ENCODE measurements around the gene LAMA3.

LAMA3 gene

DNA sequence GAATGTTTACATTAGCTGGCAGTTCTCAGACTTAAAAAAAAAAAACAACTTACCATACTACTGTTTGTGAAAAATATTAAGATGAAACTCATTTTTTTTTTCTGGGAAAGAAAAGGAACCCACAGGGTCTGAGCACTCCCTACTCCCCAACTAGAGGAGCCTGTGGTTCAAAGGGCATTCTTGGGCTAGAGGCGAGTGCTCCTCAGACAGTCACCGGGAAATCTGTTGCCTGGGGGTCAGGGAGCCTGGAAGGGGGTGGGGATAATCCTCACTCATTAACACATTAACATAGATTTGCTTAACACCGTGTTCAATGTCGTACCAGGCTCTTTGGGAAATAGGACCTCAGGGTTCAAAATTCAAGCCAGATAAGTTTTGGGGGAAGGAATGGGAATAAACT is 57.6 kb downstream of the LAMA3 start:
- no peaks in the 10 kb centered on the region for H3K4me1 Mint-ChIP-seq (ENCODE audit: low read depth)
- H3K36me3 Mint-ChIP-seq: no peaks in the 10 kb centered on the region
- H3K4me3 Mint-ChIP-seq: no peak overlapping the region
- H3K27ac Mint-ChIP-seq: no peak overlapping the region
- H3K27me3 Mint-ChIP-seq: peaks cover 5% of the 10 kb centered on the region
- H3K9me3 Mint-ChIP-seq (ENCODE audit: low read depth): no peaks in the 10 kb centered on the region

DNA sequence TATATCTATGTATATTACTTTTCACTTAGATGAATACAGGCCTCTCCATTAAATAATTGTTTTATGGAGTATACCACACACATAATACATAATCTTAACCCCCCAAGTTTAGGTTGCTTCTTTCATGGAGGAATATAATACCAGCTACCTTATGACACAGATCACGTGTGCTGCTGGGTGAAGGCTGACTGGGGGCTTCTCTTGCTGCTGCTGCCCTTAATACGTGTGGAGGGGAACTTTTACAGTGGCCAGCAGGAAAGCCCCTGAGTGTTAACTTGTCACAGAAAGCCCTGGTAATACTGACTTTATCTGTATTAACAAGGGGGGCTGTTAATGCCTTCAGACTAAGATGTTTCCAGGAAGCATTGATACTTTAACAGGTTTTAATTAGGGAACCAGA is 63.1 kb downstream of the LAMA3 start:
- no peak overlapping the region for H3K27ac Mint-ChIP-seq
- no peaks in the 10 kb centered on the region for H3K4me1 Mint-ChIP-seq (ENCODE audit: low read depth)
- no peaks in the 10 kb centered on the region for H3K9me3 Mint-ChIP-seq (ENCODE audit: low read depth)
- H3K27me3 Mint-ChIP-seq: peaks cover 1% of the 10 kb centered on the region
- no peak overlapping the region for H3K4me3 Mint-ChIP-seq
- H3K36me3 Mint-ChIP-seq: no peaks in the 10 kb centered on the region

- no peak overlapping the region for H3K4me3 Mint-ChIP-seq
- H3K27ac Mint-ChIP-seq: no peak overlapping the region
- peaks cover 1% of the 10 kb centered on the region for H3K27me3 Mint-ChIP-seq
- no peaks in the 10 kb centered on the region for H3K36me3 Mint-ChIP-seq
- H3K4me1 Mint-ChIP-seq (ENCODE audit: low read depth): no peaks in the 10 kb centered on the region
- no peaks in the 10 kb centered on the region for H3K9me3 Mint-ChIP-seq (ENCODE audit: low read depth)
Observed at GRCh38 chr18:23752796-23753195, 63.5 kb downstream of the LAMA3 start.

DNA sequence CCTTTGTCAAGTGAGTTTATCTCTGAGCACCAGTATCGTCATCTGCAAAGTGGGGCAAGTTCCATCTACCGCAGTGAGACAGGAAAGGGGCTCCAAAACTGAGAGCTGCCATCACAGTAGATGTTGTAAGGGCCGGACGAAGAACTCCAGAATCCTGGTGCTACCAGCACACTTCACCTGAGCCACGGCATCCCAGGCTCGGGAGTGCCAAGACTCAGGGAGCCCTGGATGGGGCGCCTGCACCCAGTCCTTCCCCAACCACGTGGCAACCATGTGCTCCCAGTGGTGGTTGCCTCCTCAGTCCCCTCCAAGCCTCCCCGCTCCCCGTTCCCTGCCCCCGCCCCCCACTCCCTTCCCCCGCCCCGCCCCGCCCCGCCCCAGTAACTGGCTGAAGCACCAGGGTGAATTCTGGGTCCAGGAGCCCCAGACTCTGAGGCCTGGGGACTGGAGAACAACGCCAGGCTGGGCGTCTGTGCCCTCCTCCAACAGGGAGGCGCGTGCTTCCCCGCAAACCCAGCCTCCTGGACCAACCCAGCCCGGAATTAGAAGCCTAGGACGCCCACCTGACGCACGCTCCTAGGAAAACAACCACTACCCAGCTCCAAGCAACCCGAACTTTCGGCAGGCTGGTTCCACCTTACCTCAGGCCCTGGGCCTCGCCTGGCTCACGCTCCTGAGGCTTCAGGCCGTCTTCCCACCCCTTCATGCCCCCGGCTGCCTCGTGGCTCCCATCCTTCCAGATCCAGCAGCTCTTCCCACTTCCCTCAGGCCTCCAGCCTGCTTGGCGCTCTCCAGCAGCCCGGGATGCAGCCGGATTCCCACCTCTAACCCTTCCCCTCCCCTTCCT is 67.6 kb downstream of the LAMA3 start:
- no peaks in the 10 kb centered on the region for H3K27me3 Mint-ChIP-seq
- no peak overlapping the region for H3K27ac Mint-ChIP-seq
- H3K4me1 Mint-ChIP-seq (ENCODE audit: low read depth): no peaks in the 10 kb centered on the region
- H3K9me3 Mint-ChIP-seq (ENCODE audit: low read depth): no peaks in the 10 kb centered on the region
- H3K4me3 Mint-ChIP-seq: no peak overlapping the region
- peaks cover 2% of the 10 kb centered on the region for H3K36me3 Mint-ChIP-seq

- Mint-ChIP-seq H3K27ac (no peak overlapping the region), H3K27me3 (no peaks in the 10 kb centered on the region), H3K4me1 (ENCODE audit: low read depth) (no peaks in the 10 kb centered on the region), H3K4me3 (no peak overlapping the region), H3K9me3 (ENCODE audit: low read depth) (no peaks in the 10 kb centered on the region), H3K36me3 (peaks cover 2% of the 10 kb centered on the region)
Observed at GRCh38 chr18:23757437-23757733, 68.1 kb downstream of the LAMA3 start.

- Mint-ChIP-seq H3K27me3 (no peaks in the 10 kb centered on the region), H3K27ac (no peak overlapping the region), H3K4me1 (ENCODE audit: low read depth) (no peaks in the 10 kb centered on the region), H3K36me3 (peaks cover 2% of the 10 kb centered on the region), H3K4me3 (no peak overlapping the region), H3K9me3 (ENCODE audit: low read depth) (no peaks in the 10 kb centered on the region)
Observed at GRCh38 chr18:23758281-23758680, 69.0 kb downstream of the LAMA3 start.

DNA sequence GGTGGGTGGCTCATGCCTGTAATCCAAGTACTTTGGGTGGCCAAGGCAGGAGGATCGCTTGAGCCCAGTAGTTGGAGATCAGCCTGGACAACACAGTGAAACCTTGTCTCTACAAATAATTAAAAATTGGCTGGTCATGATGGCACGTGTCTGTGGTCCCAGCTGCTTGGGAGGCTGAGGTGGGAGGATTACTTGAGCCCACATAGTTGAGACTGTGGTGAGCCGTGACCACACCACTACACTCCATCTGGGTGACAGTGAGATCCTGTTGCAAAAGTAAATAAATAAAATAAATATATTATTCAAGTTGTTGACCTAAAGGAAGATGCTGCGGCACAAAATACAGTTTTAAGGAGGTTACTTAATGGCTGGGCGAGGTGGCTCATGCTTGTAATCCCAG is 72.7 kb downstream of the LAMA3 start:
- no peaks in the 10 kb centered on the region for H3K9me3 Mint-ChIP-seq (ENCODE audit: low read depth)
- no peak overlapping the region for H3K27ac Mint-ChIP-seq
- H3K4me1 Mint-ChIP-seq (ENCODE audit: low read depth): no peaks in the 10 kb centered on the region
- H3K4me3 Mint-ChIP-seq: no peak overlapping the region
- H3K36me3 Mint-ChIP-seq: peaks cover 3% of the 10 kb centered on the region
- H3K27me3 Mint-ChIP-seq: peaks cover 2% of the 10 kb centered on the region

DNA sequence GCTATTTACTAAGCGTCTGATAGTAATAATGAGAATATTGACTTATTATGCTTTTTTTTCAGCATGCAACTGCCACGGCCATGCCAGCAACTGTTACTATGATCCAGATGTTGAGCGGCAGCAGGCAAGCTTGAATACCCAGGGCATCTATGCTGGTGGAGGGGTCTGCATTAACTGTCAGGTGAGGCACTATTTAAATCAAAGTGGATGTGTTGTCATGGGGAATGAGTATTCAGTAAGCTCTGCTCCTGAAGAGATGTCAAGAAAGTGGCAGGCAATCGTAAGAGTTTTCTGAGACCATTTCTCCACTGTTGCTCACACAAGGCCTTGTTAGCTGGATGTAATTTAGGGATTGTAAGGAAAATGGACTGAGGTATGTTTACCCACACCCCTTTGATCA is 74.1 kb downstream of the LAMA3 start:
- H3K27me3 Mint-ChIP-seq: peaks cover 2% of the 10 kb centered on the region
- H3K36me3 Mint-ChIP-seq: peaks cover 11% of the 10 kb centered on the region
- peaks cover 2% of the 10 kb centered on the region for H3K9me3 Mint-ChIP-seq (ENCODE audit: low read depth)
- H3K27ac Mint-ChIP-seq: no peak overlapping the region
- no peaks in the 10 kb centered on the region for H3K4me1 Mint-ChIP-seq (ENCODE audit: low read depth)
- no peak overlapping the region for H3K4me3 Mint-ChIP-seq

DNA sequence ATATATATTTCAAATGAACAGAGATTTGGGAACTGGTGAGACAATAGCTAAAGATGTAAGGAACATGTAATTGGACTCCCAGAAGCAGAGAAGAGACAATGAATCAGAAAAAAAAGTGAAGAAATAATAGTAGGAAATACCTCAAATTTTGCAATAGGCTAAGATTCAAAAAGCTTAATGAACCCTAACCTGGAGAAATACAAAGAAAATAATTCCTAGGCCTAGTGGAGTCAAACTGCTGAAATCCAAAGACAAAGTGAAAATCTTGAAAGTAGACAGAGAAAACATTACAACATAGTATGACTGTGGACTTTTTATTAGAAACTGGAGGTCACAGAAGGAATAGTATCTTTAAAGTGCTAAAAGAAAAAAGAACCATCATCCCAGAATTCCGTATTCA is 76.7 kb downstream of the LAMA3 start:
- H3K4me1 Mint-ChIP-seq (ENCODE audit: low read depth): no peaks in the 10 kb centered on the region
- peaks cover 2% of the 10 kb centered on the region for H3K27me3 Mint-ChIP-seq
- peaks cover 12% of the 10 kb centered on the region for H3K36me3 Mint-ChIP-seq
- H3K9me3 Mint-ChIP-seq (ENCODE audit: low read depth): peaks cover 6% of the 10 kb centered on the region
- H3K4me3 Mint-ChIP-seq: no peak overlapping the region
- no peak overlapping the region for H3K27ac Mint-ChIP-seq

DNA sequence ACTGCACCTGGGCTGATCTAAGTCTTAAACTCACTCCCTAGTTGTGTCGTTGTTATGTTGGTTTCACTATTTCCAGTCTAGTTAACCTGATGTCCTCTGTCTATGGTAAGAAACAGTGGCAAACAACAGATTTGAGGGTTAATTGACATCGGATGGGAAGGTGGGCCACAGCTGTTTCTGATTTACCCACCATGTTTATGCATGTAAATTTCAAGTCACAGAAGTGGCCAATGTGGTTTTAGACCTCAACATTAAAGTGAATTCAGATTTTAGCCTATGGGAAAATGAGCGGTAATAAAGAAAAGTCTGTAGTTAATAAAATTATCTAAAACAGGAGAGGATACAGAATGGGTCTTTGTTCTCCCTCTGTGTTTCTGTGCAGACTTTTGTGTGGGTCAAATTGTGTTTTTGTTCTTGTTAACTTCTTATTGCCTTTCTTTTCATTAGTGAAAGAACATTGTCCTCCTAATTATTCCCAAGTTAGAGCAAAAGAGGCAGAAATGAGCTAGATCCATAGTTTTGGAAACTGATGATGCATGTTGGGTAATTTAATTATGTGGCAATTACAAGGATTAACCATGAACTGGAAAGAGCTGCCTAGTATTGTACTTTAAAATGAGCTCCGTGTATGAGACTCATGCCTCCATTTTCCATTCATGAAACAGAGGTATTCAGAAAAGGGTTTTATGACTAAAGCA is 83.2 kb downstream of the LAMA3 start:
- Mint-ChIP-seq H3K4me3 (no peak overlapping the region), H3K9me3 (ENCODE audit: low read depth) (peaks cover 6% of the 10 kb centered on the region), H3K27ac (no peak overlapping the region), H3K4me1 (ENCODE audit: low read depth) (no peaks in the 10 kb centered on the region), H3K36me3 (peaks cover 9% of the 10 kb centered on the region), H3K27me3 (no peaks in the 10 kb centered on the region)

GRCh38 chr18:23776306-23776705 is 87.1 kb downstream of the LAMA3 start:
- no peaks in the 10 kb centered on the region for H3K4me1 Mint-ChIP-seq (ENCODE audit: low read depth)
- H3K27me3 Mint-ChIP-seq: peaks cover 1% of the 10 kb centered on the region
- no peak overlapping the region for H3K27ac Mint-ChIP-seq
- H3K36me3 Mint-ChIP-seq: no peaks in the 10 kb centered on the region
- no peak overlapping the region for H3K4me3 Mint-ChIP-seq
- H3K9me3 Mint-ChIP-seq (ENCODE audit: low read depth): no peaks in the 10 kb centered on the region

DNA sequence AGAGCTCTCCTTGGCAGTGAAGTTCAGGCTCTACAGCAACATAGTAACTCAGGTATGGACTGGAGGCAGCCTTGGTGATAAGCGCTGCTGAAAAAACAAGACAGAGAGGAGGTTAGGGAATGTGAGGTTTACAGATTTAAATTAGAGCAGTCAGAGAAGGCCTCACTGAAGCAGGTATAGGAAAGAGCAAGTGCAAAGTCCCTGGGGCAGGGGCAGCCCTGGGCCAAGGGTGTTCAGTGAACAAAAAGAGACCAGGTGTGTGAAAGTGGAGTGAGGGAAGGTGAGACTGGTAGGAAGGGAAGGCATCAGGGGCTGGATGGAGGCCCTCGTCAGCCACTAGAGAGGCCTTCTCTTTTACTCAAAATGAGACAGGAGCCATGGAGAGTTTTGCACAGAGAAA is 89.6 kb downstream of the LAMA3 start:
- H3K27ac Mint-ChIP-seq: no peak overlapping the region
- H3K27me3 Mint-ChIP-seq: peaks cover 1% of the 10 kb centered on the region
- no peaks in the 10 kb centered on the region for H3K4me1 Mint-ChIP-seq (ENCODE audit: low read depth)
- no peaks in the 10 kb centered on the region for H3K9me3 Mint-ChIP-seq (ENCODE audit: low read depth)
- no peak overlapping the region for H3K4me3 Mint-ChIP-seq
- no peaks in the 10 kb centered on the region for H3K36me3 Mint-ChIP-seq

DNA sequence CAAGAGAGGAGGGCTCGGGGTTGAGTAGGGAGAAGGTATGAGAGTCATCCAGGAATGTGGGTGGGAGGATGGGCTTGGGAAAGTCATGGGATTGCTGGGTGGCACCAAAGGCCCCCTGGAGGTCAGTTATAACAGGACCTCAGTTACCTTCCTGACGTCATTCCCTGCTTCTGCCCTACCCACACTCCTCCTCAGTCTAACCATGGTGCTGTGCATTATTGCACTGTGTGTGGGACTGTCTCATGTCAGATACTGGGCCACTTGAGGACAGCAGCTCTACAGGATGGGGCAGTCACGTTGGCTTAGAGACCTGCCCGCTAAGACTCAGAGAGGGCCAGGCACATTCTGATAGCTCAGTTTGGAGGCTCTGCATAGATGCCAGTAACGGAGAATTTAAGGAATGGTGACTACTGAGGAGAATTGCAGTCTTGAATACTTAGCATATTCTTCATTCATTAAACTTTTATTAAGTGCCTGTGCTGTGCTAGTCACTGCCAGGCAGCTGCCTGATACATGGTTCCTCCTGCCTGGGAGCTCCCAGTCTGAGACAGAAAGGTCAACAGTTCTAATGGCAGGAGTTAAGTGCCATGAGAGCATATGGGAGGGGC is 90.5 kb downstream of the LAMA3 start:
- Mint-ChIP-seq H3K9me3 (ENCODE audit: low read depth) (no peaks in the 10 kb centered on the region), H3K4me3 (no peak overlapping the region), H3K27me3 (peaks cover 1% of the 10 kb centered on the region), H3K4me1 (ENCODE audit: low read depth) (no peaks in the 10 kb centered on the region), H3K36me3 (no peaks in the 10 kb centered on the region), H3K27ac (no peak overlapping the region)

DNA sequence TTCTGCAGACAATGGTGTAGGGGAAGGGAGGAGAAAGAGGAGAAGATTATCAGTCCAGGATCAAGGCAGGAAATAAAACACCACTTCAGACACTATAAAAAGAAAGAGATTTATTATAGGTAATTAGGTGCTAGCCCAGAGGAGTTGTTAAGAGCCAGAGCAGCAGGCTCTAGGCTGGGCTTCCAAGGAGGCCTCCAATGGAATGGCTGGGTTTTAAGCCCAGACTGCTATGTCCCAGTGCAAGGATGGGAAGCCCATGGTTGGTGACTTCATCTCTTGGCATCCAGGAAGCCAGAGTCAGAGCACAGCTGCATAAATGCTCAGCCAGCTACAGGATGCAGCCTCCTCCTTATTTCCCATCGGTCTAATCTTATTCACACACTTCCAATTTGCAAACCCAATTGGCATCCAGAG is 95.6 kb downstream of the LAMA3 start:
- peaks cover 6% of the 10 kb centered on the region for H3K9me3 Mint-ChIP-seq (ENCODE audit: low read depth)
- peaks cover 11% of the 10 kb centered on the region for H3K36me3 Mint-ChIP-seq
- H3K4me1 Mint-ChIP-seq (ENCODE audit: low read depth): no peaks in the 10 kb centered on the region
- H3K27ac Mint-ChIP-seq: no peak overlapping the region
- H3K4me3 Mint-ChIP-seq: no peak overlapping the region
- H3K27me3 Mint-ChIP-seq: no peaks in the 10 kb centered on the region

GRCh38 chr18:23793051-23793450 is 103.8 kb downstream of the LAMA3 start:
- H3K36me3 Mint-ChIP-seq: peaks cover 4% of the 10 kb centered on the region
- no peak overlapping the region for H3K4me3 Mint-ChIP-seq
- peaks cover 2% of the 10 kb centered on the region for H3K4me1 Mint-ChIP-seq (ENCODE audit: low read depth)
- H3K27me3 Mint-ChIP-seq: no peaks in the 10 kb centered on the region
- no peak overlapping the region for H3K27ac Mint-ChIP-seq
- H3K9me3 Mint-ChIP-seq (ENCODE audit: low read depth): no peaks in the 10 kb centered on the region
